ENCODE measurements around the gene SLC25A11.

- TF ChIP-seq, protein P1, sequence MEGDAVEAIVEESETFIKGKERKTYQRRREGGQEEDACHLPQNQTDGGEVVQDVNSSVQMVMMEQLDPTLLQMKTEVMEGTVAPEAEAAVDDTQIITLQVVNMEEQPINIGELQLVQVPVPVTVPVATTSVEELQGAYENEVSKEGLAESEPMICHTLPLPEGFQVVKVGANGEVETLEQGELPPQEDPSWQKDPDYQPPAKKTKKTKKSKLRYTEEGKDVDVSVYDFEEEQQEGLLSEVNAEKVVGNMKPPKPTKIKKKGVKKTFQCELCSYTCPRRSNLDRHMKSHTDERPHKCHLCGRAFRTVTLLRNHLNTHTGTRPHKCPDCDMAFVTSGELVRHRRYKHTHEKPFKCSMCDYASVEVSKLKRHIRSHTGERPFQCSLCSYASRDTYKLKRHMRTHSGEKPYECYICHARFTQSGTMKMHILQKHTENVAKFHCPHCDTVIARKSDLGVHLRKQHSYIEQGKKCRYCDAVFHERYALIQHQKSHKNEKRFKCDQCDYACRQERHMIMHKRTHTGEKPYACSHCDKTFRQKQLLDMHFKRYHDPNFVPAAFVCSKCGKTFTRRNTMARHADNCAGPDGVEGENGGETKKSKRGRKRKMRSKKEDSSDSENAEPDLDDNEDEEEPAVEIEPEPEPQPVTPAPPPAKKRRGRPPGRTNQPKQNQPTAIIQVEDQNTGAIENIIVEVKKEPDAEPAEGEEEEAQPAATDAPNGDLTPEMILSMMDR (IDR thresholded peaks at IDR 0.05) = no peak
- TF ChIP-seq EZH2 (IDR thresholded peaks at IDR 0.05; ENCODE audit: borderline replicate concordance, insufficient read depth, low read depth, low read length, poor library complexity, severe bottlenecking) = no peak
Observed at GRCh38 chr17:4960279-4960922, 20.6 kb upstream of the SLC25A11 start.

Data from B cell (primary cell).